HuH-7.5 (cell line): ENCODE results near the gene FBH1.
A peak's percentile ranks its signal among the peaks of the same experiment; 100 is the strongest.
"Not testable (repeated sequence)": the region's sequence is repeated elsewhere in the genome, so short reads cannot be mapped to it uniquely, and the experiment has no call there.

Source experiments
- DNase-seq: peaks from one replicate; pipeline ENCODE4 v3.0.0; 2011; ENCODE audit warnings: low spot score

FBH1 gene

GRCh38 chr10:5889624-5890451 is at the start of gene FBH1, which contains the start of gene ANKRD16:
TSS of gene FBH1 (plus strand) at chr10:5890243. CDS start at chr10:5890346, 103 bp downstream.
TSS of gene ANKRD16 (minus strand) at chr10:5889893. CDS start at chr10:5889354, 539 bp downstream.
- DNase-seq = peak; percentile 93

GRCh38 chr10:5840314-5841307 is 49.4 kb upstream of the FBH1 start:
- no peak for DNase-seq

DNA sequence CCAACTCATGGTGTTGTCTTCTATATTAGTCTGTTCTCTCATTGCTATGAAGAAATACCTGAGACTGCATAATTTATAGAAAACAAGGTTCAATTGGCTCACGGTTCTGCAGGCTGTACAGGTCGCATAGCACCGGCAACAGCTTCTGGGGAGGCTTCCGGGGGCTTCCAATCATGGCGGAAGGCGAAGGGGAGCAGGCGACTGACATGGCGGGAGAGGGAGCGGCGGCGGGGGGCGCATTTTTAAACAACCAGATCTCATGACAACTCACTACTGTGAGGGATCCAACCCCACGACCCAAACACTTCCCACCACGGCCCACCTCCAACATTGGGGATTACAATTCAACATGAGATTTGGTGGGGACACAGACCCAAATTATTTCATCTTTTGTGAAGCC is 48.1 kb upstream of the FBH1 start:
- DNase-seq = no peak

DNA sequence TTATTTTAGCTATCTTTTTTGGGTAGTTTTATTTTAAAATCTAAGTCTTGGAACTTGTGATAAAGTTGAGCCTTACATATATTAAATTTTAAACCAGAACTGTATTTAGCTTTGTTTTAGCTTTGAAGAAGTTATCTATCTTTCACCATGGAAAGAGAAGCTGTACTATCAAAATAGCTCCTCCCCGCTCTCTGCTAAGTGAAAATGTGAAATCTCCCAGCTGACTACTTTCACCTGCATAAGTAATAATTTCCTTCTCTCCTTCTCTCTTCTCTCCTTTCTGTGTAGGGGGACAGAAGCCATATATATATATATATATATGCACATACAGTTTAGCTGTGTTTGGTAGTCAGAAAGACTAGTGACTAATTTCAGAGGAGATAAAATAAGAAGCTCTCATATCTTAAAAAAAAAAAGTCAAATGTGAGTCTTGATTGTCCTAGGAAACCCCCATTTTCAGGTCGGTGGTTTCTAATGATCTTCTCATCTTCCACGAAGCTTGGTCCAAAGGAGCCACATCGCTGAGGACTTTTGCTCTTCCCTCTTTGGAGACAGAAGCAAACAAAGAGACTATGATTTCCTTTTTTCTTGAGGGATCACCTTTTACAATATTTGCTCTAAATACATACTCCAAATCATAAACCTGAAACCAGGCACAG is 46.2 kb upstream of the FBH1 start:
- DNase-seq = no peak

DNA sequence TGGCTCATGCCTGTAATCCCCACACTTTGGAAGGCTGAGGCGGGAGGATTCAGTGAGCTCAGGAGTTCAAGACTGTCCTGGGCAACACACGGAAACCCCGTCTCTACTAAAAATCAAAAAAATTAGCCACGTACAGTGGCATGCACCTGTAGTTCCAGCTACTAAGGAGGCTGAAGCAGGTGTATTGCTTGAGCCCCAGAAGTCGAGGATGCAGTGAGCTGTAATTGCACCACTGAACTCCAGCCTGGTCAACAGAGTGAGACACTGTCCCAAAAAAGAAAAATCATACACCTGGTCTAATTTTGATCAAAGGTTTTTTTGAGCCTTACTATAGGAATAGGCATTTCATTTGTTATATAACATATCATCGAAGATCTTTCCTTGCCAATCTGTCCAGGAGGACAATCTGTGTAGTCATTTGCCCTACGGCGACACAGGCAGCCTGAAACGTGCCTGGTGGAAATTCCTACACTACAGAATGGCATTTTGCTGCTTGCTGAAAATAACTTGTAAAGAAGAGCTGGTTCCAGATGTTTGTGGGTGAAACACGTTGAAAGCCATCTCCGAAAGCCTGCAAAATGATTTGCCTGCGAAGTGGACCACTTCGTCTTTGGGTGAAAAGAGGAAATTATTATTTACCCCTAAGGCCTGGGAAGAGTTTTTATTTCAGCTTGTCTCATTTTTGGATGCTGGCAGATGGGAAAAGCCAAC is 45.5 kb upstream of the FBH1 start:
- DNase-seq = no peak

GRCh38 chr10:5846667-5847066 is 43.4 kb upstream of the FBH1 start:
- not testable (repeated sequence) for DNase-seq

DNA sequence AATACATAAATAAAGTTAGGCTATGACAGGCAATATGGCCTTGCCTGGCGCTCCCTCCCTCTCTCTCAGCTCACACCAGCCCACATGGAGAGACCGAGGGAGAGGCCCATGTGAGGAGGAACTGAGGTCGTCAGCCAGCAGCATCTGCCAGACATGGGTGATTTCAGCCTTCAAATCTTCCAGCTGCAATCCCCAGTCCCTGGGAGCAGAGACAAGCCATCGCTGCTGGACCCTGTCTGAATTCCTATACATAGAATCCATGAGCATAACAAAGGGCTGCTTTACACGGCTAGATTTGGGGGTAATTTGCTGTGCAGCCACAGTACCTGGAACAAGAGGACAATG is 35.9 kb upstream of the FBH1 start:
- no peak for DNase-seq

GRCh38 chr10:5855979-5856700 is 33.9 kb upstream of the FBH1 start:
- no peak for DNase-seq

DNA sequence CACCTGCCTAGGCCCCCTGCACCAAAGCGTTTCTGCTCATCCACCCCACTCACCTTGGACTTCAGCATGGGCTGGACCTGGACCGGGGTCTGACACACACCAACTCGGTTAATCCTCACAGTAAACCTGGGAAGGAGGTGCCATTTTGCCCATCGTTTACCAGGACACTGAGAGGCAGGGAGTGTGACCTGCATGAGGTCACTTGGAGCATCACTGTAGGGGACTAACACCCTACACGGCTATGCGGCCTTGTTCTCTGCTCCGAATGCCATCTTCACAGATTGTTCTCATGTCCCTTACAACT is 33.4 kb upstream of the FBH1 start:
- DNase-seq = no peak

GRCh38 chr10:5858811-5859210 is 31.2 kb upstream of the FBH1 start:
- no peak for DNase-seq

- no peak for DNase-seq
Measured at GRCh38 chr10:5860066-5860465, 30.0 kb upstream of the FBH1 start.

- no peak for DNase-seq
Measured at GRCh38 chr10:5862360-5862961, 27.6 kb upstream of the FBH1 start.

DNA sequence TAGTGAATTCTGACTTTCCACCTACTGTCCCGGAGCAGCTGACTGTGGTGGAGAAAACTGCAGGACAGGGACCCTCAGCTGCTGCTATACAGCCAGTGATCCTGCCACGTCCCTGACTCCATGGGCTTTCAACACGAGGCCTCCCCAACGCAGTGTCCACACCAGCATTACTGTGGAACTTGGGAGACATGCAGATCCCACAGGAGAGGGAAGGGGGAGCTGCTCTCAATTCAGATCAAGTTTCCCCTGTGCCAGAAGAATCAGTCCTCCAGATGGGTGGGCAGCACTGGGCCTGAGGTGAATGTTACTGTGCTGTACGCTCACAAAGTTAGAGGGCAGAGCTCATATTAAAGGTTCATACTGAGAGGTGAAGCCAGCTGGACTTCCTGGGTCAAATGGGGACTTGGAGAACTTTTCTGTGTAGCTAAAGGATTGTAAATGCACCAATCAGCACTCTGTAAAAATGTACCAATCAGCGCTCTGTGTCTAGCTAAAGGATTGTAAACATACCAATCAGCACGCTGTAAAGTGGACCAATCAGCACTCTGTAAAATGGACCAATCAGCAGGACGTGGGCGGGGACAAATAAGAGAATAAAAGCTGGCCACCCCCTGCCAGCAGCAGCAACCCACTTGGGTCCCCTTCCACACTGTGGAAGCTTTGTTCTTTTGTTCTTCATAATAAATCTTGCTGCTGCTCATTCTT is 26.9 kb upstream of the FBH1 start:
- not testable (repeated sequence) for DNase-seq

DNA sequence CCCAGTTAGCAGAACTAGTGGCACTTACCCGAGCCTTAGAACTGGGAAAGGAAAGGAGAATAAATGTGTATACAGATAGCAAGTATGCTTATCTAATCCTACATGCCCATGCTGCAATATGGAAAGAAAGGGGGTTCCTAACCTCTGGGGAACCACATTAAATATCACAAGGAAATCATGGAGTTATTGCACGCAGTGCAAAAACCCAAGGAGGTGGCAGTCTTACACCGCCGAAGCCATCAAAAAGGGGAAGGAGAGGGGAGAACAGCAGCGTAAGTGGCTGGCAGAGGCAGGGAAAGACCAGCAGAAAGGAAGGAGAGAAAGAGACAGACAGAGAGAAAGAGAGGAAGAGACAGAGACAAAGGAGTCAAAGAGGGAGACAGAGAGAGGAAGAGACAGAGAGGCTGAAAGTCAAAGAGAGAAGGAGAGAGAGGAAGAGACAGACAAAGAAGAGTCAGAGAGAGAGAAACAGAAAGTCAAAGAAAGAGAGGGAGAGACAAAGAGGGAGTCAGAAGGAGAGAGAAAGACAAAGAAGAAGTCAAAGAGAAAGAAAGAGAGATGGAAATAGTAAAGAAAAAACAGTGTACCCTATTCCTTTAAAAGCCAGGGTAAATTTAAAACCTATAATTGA is 23.5 kb upstream of the FBH1 start:
- not testable (repeated sequence) for DNase-seq

GRCh38 chr10:5867091-5867615 is 22.9 kb upstream of the FBH1 start:
- not testable (repeated sequence) for DNase-seq

DNA sequence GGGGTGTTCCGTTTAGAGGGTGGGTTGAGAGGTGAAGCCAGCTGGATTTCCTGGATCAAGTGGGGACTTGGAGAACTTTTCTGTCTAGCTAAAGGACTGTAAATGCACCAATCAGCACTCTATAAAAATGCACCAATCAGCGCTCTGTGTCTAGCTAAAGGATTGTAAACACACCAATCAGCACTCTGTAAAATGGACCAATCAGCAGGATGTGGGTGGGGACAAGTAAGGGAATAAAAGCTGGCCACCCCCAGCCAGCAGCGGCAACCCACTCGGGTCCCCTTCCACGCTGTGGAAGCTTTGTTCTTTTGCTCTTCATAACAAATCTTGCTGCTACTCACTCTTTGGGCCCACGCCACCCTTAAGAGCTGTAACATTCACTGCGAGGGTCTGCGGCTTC is 21.7 kb upstream of the FBH1 start:
- DNase-seq = not testable (repeated sequence)

DNA sequence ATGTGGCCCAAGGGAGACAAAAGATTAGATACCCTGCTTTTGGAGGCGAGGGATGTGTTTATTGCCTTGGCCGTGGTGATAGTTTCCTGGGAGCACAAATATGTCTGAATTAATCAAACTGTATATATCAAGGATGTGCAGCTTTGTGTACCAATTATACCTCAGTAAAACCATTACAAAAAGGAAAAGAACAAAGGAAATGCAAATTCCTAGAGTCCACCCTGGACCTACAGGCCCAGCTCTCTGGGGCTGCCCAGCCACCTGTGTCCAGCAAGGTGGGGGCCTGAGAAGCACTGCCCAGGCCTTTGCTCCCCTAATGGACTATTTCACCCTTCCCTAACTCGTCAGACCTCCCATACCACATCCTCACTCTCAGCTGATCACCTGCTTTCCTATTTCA is 20.9 kb upstream of the FBH1 start:
- DNase-seq = no peak

GRCh38 chr10:5871596-5871995 is 18.4 kb upstream of the FBH1 start:
- DNase-seq = no peak

GRCh38 chr10:5873515-5873995 is 16.5 kb upstream of the FBH1 start:
- DNase-seq = peak; percentile 55
